Measurements from ENCODE around the gene SMC1B. TPM values are rescaled to one million over a fixed set of nuclear protein-coding genes. Genes with fewer than 3 reads are reported as not detected.

SMC1B gene
- total and polyA plus RNA-seq, 2 experiments from 2014 or later: 0.10 TPM; not detected in 1

DNA sequence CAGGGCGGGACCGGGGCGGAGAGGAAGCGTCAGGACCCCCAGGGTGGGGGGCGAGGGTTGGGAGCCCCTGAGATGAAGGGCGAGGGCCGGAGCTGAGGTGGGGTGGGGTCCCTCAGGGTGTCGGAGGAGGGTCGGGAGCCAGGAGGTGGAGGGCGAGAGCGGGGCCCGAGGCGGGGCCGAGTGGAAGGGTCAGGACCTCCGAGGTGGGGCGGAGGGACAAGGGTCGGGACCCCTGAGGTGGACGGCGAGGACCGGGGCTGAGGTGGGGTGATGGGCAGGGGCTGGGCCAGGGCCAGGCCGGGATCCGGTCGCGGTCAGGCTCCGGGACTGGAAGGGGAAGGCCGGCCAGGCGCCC is 409 bp downstream of the SMC1B start:
- no peak overlapping the region for H3K4me3 ChIP-seq
- H3K79me2 ChIP-seq: no peaks in the 10 kb centered on the region
- 97% methylated on average over 11 of the region's 27 CpGs for WGBS (ENCODE audit: low lambda C conversion rate, missing lambda C conversion rate)
- DNase-seq (ENCODE audit: low spot score): no peak
- H3K9me3 ChIP-seq (ENCODE audit: low read depth): no peaks in the 10 kb centered on the region
- H3K27me3 ChIP-seq: no peaks in the 10 kb centered on the region
- H2AFZ ChIP-seq: peak overlapping the region; percentile 71
- H4K20me1 ChIP-seq (ENCODE audit: insufficient read depth, poor library complexity, severe bottlenecking): no peaks in the 10 kb centered on the region
- no peak overlapping the region for H3K27ac ChIP-seq
- no peaks in the 10 kb centered on the region for H3K36me3 ChIP-seq (replicated peaks; ENCODE audit: insufficient read depth, low read depth)
- H3K4me2 ChIP-seq: peak overlapping the region; percentile 87
- H3K9me2 ChIP-seq (replicated peaks; ENCODE audit: insufficient read depth): no peaks in the 10 kb centered on the region
- peaks cover 4% of the 10 kb centered on the region for H3K4me1 ChIP-seq (ENCODE audit: insufficient read depth)
- TF ChIP-seq CTCF (IDR thresholded peaks at IDR 0.05; ENCODE audit: poor library complexity) (no peak), EZH2phosphoT487 (IDR thresholded peaks at IDR 0.05; ENCODE audit: low read depth, severe bottlenecking, unreplicated experiment) (no peak), EZH2 (IDR thresholded peaks at IDR 0.05; ENCODE audit: borderline replicate concordance) (no peak)

GRCh38 chr22:45407793-45408192 is 5.6 kb downstream of the SMC1B start:
- no peaks in the 10 kb centered on the region for H3K9me3 ChIP-seq (ENCODE audit: low read depth)
- DNase-seq (ENCODE audit: low spot score): no peak
- no peaks in the 10 kb centered on the region for H4K20me1 ChIP-seq (ENCODE audit: insufficient read depth, poor library complexity, severe bottlenecking)
- no peaks in the 10 kb centered on the region for H3K4me1 ChIP-seq (ENCODE audit: insufficient read depth)
- no peak for TF ChIP-seq EZH2phosphoT487 (IDR thresholded peaks at IDR 0.05; ENCODE audit: low read depth, severe bottlenecking, unreplicated experiment)
- TF ChIP-seq CTCF (IDR thresholded peaks at IDR 0.05; ENCODE audit: poor library complexity): no peak
- no peak for TF ChIP-seq EZH2 (IDR thresholded peaks at IDR 0.05; ENCODE audit: borderline replicate concordance)
- no peaks in the 10 kb centered on the region for H3K9me2 ChIP-seq (replicated peaks; ENCODE audit: insufficient read depth)
- no peaks in the 10 kb centered on the region for H3K79me2 ChIP-seq
- WGBS (ENCODE audit: low lambda C conversion rate, missing lambda C conversion rate): 93% methylated on average over 5 of the region's 5 CpGs
- no peaks in the 10 kb centered on the region for H3K36me3 ChIP-seq (replicated peaks; ENCODE audit: insufficient read depth, low read depth)
- H3K27ac ChIP-seq: no peak overlapping the region
- H3K4me2 ChIP-seq: no peak overlapping the region
- H3K4me3 ChIP-seq: no peak overlapping the region
- no peaks in the 10 kb centered on the region for H3K27me3 ChIP-seq
- no peak overlapping the region for H2AFZ ChIP-seq

GRCh38 chr22:45402466-45402985 is 10.9 kb downstream of the SMC1B start:
- H3K9me2 ChIP-seq (replicated peaks; ENCODE audit: insufficient read depth): no peaks in the 10 kb centered on the region
- no peak overlapping the region for H3K4me2 ChIP-seq

More at GRCh38 chr22:45402466-45402985, 10.9 kb downstream of the SMC1B start:
- 83% methylated on average over 3 of the region's 3 CpGs for WGBS (ENCODE audit: low lambda C conversion rate, missing lambda C conversion rate)
- Histone ChIP-seq H3K9me3 (ENCODE audit: low read depth) (no peaks in the 10 kb centered on the region), H3K27ac (no peak overlapping the region), H4K20me1 (ENCODE audit: insufficient read depth, poor library complexity, severe bottlenecking) (no peaks in the 10 kb centered on the region), H3K79me2 (no peaks in the 10 kb centered on the region), H3K36me3 (replicated peaks; ENCODE audit: insufficient read depth, low read depth) (no peaks in the 10 kb centered on the region), H3K4me1 (ENCODE audit: insufficient read depth) (no peaks in the 10 kb centered on the region), H3K4me3 (no peak overlapping the region), H2AFZ (no peak overlapping the region), H3K27me3 (no peaks in the 10 kb centered on the region)
- DNase-seq (ENCODE audit: low spot score): no peak
- TF ChIP-seq EZH2 (IDR thresholded peaks at IDR 0.05; ENCODE audit: borderline replicate concordance): no peak
- TF ChIP-seq CTCF (IDR thresholded peaks at IDR 0.05; ENCODE audit: poor library complexity): no peak
- no peak for TF ChIP-seq EZH2phosphoT487 (IDR thresholded peaks at IDR 0.05; ENCODE audit: low read depth, severe bottlenecking, unreplicated experiment)

Measured in hepatocyte (in vitro differentiated cells).